Measurements from ENCODE around the gene TMEM80. TPM values are rescaled to one million over a fixed set of nuclear protein-coding genes. Genes with fewer than 3 reads are reported as not detected.

Gene TMEM80
- total RNA-seq, 1 experiment from 2014 or later = 17.6 TPM

DNA sequence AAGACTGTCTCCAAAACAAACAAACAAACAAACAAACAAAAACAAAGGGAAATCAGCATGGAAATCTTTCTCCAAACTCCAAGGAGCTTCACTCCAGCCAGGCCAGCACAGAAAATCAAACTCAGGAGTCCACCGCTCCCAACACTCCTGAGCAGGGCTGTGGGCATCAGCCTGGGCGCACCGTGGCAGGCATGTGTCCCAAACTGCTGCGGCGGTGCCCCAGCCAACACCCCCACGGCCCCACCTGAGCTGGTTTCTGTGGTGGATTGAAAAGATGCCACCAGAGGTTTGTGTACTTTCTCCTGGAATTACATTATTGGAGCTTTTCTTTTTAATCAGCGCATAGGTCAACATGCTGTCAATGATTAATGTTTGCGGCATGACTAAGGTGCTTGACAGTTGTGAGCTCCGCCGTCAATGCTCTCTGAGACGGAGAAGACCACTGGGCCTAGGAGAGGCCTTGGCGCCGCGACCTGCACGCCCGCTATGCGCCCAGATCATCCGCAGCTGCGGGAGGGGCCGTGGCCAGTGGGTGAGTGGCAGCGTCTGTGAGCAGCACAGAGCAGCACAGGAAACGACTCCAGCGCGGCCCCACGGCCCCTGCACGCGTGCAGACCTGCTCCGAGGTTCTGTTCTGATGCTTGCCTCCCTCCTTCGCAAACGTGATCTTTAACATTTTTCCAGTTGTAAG, 40.4 kb upstream of the TMEM80 start:
- ChIA-PET POLR2A (ENCODE audit: low non-redundant PET) (no interaction called here), CTCF (no interaction called here)
- Histone ChIP-seq H3K36me3 (ENCODE audit: insufficient read depth, low read length, poor library complexity, severe bottlenecking) (peaks cover 3% of the 10 kb centered on the region), H3K27ac (ENCODE audit: low read depth, low read length, poor library complexity, severe bottlenecking) (no peak overlapping the region), H3K4me1 (ENCODE audit: insufficient read depth, low read length, poor library complexity, severe bottlenecking) (peaks cover under 1% of the 10 kb centered on the region), H3K9me3 (ENCODE audit: low read depth, low read length, poor library complexity, severe bottlenecking) (no peaks in the 10 kb centered on the region), H3K27me3 (replicated peaks; ENCODE audit: insufficient read depth, low read depth, low read length, poor library complexity) (no peaks in the 10 kb centered on the region), H3K4me3 (ENCODE audit: low read depth, low read length, poor library complexity, severe bottlenecking) (no peak overlapping the region)
- TF ChIP-seq, protein P1, sequence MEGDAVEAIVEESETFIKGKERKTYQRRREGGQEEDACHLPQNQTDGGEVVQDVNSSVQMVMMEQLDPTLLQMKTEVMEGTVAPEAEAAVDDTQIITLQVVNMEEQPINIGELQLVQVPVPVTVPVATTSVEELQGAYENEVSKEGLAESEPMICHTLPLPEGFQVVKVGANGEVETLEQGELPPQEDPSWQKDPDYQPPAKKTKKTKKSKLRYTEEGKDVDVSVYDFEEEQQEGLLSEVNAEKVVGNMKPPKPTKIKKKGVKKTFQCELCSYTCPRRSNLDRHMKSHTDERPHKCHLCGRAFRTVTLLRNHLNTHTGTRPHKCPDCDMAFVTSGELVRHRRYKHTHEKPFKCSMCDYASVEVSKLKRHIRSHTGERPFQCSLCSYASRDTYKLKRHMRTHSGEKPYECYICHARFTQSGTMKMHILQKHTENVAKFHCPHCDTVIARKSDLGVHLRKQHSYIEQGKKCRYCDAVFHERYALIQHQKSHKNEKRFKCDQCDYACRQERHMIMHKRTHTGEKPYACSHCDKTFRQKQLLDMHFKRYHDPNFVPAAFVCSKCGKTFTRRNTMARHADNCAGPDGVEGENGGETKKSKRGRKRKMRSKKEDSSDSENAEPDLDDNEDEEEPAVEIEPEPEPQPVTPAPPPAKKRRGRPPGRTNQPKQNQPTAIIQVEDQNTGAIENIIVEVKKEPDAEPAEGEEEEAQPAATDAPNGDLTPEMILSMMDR (conservative IDR thresholded peaks at IDR 0.05; ENCODE audit: low read depth, low read length) = no peak
- TF ChIP-seq EZH2 (IDR thresholded peaks at IDR 0.05; ENCODE audit: borderline replicate concordance, low read depth, low read length, poor library complexity, severe bottlenecking) = no peak
- DNase-seq (ENCODE audit: low spot score) = no peak
- BruUV-seq (replicated peaks) = no TSS peak
- intact Hi-C loops (cut with micrococcal nuclease; ENCODE audit: unreplicated experiment) = no loop called here

- intact Hi-C loops (cut with micrococcal nuclease; ENCODE audit: unreplicated experiment) = no loop called here
- no TSS peak for BruUV-seq (replicated peaks)
These were observed 39.2 kb upstream of the TMEM80 start for GRCh38 chr11:656426-656825.

GRCh38 chr11:656866-657265, 38.8 kb upstream of the TMEM80 start:
- ChIA-PET POLR2A (ENCODE audit: low non-redundant PET) (no interaction called here), CTCF (no interaction called here)
- TF ChIP-seq EZH2 (IDR thresholded peaks at IDR 0.05; ENCODE audit: borderline replicate concordance, low read depth, low read length, poor library complexity, severe bottlenecking) = no peak
- TF ChIP-seq, protein P1 (conservative IDR thresholded peaks at IDR 0.05; ENCODE audit: low read depth, low read length) = no peak
- H3K27ac ChIP-seq (ENCODE audit: low read depth, low read length, poor library complexity, severe bottlenecking) = no peak overlapping the region
- no TSS peak for BruUV-seq (replicated peaks)
- no peak overlapping the region for H3K4me3 ChIP-seq (ENCODE audit: low read depth, low read length, poor library complexity, severe bottlenecking)
- no peaks in the 10 kb centered on the region for H3K36me3 ChIP-seq (ENCODE audit: insufficient read depth, low read length, poor library complexity, severe bottlenecking)
- H3K9me3 ChIP-seq (ENCODE audit: low read depth, low read length, poor library complexity, severe bottlenecking) = no peaks in the 10 kb centered on the region
- intact Hi-C loops (cut with micrococcal nuclease; ENCODE audit: unreplicated experiment) = no loop called here
- H3K4me1 ChIP-seq (ENCODE audit: insufficient read depth, low read length, poor library complexity, severe bottlenecking) = peaks cover 5% of the 10 kb centered on the region
- DNase-seq (ENCODE audit: low spot score) = no peak
- H3K27me3 ChIP-seq (replicated peaks; ENCODE audit: insufficient read depth, low read depth, low read length, poor library complexity) = no peaks in the 10 kb centered on the region

More at GRCh38 chr11:656426-656825, 39.2 kb upstream of the TMEM80 start:
- Histone ChIP-seq H3K27ac (ENCODE audit: low read depth, low read length, poor library complexity, severe bottlenecking) (no peak overlapping the region), H3K36me3 (ENCODE audit: insufficient read depth, low read length, poor library complexity, severe bottlenecking) (no peaks in the 10 kb centered on the region), H3K9me3 (ENCODE audit: low read depth, low read length, poor library complexity, severe bottlenecking) (no peaks in the 10 kb centered on the region), H3K4me3 (ENCODE audit: low read depth, low read length, poor library complexity, severe bottlenecking) (no peak overlapping the region), H3K27me3 (replicated peaks; ENCODE audit: insufficient read depth, low read depth, low read length, poor library complexity) (no peaks in the 10 kb centered on the region), H3K4me1 (ENCODE audit: insufficient read depth, low read length, poor library complexity, severe bottlenecking) (peaks cover 5% of the 10 kb centered on the region)
- no peak for DNase-seq (ENCODE audit: low spot score)
- ChIA-PET POLR2A (ENCODE audit: low non-redundant PET) (no interaction called here), CTCF (no interaction called here)
- TF ChIP-seq EZH2 (IDR thresholded peaks at IDR 0.05; ENCODE audit: borderline replicate concordance, low read depth, low read length, poor library complexity, severe bottlenecking) = no peak
- TF ChIP-seq, protein P1 (conservative IDR thresholded peaks at IDR 0.05; ENCODE audit: low read depth, low read length) = no peak
